ENCODE data around the gene NUP210. TPM values are rescaled to one million over a fixed set of nuclear protein-coding genes. Genes with fewer than 3 reads are reported as not detected.
"Not testable (repeated sequence)": the region's sequence is repeated elsewhere in the genome, so short reads cannot be mapped to it uniquely, and the experiment has no call there.

NUP210 gene
- total and polyA plus RNA-seq, 2 experiments from 2014 or later, result 23.7 to 41.9 TPM

GRCh38 chr3:13385373-13385965 lies 34.7 kb downstream of the NUP210 start:
- H3K27me3 ChIP-seq, result no peaks in the 10 kb centered on the region
- DNase-seq (ENCODE audit: low read depth in 1 of 2, low spot score in 1 of 2), result no peak
- H3K9me3 ChIP-seq (ENCODE audit: low read depth), result no peaks in the 10 kb centered on the region
- H3K27ac ChIP-seq, result no peak overlapping the region
- no peak overlapping the region for H3K4me3 ChIP-seq
- H3K36me3 ChIP-seq, result peaks cover 15% of the 10 kb centered on the region
- no peak for TF ChIP-seq CTCF (IDR thresholded peaks at IDR 0.05; ENCODE audit: low read depth, low read length)
- H3K4me1 ChIP-seq (ENCODE audit: low read depth), result no peaks in the 10 kb centered on the region

- no peaks in the 10 kb centered on the region for H3K9me3 ChIP-seq (ENCODE audit: low read depth)
- no peak for TF ChIP-seq CTCF (IDR thresholded peaks at IDR 0.05; ENCODE audit: low read depth, low read length)
- peaks cover 4% of the 10 kb centered on the region for H3K36me3 ChIP-seq
- H3K4me3 ChIP-seq, result no peak overlapping the region
- H3K27ac ChIP-seq, result no peak overlapping the region
- no peak for DNase-seq (ENCODE audit: low read depth in 1 of 2, low spot score in 1 of 2)
- no peaks in the 10 kb centered on the region for H3K27me3 ChIP-seq
- peaks cover 23% of the 10 kb centered on the region for H3K4me1 ChIP-seq (ENCODE audit: low read depth)
Observed at GRCh38 chr3:13380971-13381370, 39.2 kb downstream of the NUP210 start.

GRCh38 chr3:13379201-13379830 lies 40.8 kb downstream of the NUP210 start:
- H3K4me3 ChIP-seq, result no peak overlapping the region
- H3K27me3 ChIP-seq, result no peaks in the 10 kb centered on the region
- peak; percentile 73 to 75 for DNase-seq (ENCODE audit: low read depth in 1 of 2, low spot score in 1 of 2)
- H3K4me1 ChIP-seq (ENCODE audit: low read depth), result peaks cover 23% of the 10 kb centered on the region
- no peaks in the 10 kb centered on the region for H3K9me3 ChIP-seq (ENCODE audit: low read depth)
- H3K27ac ChIP-seq, result peak overlapping the region; percentile 88
- peaks cover 4% of the 10 kb centered on the region for H3K36me3 ChIP-seq
- no peak for TF ChIP-seq CTCF (IDR thresholded peaks at IDR 0.05; ENCODE audit: low read depth, low read length)

GRCh38 chr3:13378155-13378554 lies 42.0 kb downstream of the NUP210 start:
- H3K4me3 ChIP-seq, result no peak overlapping the region
- TF ChIP-seq CTCF (IDR thresholded peaks at IDR 0.05; ENCODE audit: low read depth, low read length), result no peak
- peaks cover 23% of the 10 kb centered on the region for H3K4me1 ChIP-seq (ENCODE audit: low read depth)
- DNase-seq (ENCODE audit: low read depth in 1 of 2, low spot score in 1 of 2), result peak in 1 of 2 donors; percentile 11
- peaks cover 4% of the 10 kb centered on the region for H3K36me3 ChIP-seq
- no peaks in the 10 kb centered on the region for H3K27me3 ChIP-seq
- H3K9me3 ChIP-seq (ENCODE audit: low read depth), result no peaks in the 10 kb centered on the region
- peak overlapping the region; percentile 88 for H3K27ac ChIP-seq

- H3K4me3 ChIP-seq; H3K9me3 ChIP-seq (ENCODE audit: low read depth); H3K36me3 ChIP-seq; H3K27ac ChIP-seq; H3K27me3 ChIP-seq; DNase-seq (ENCODE audit: low read depth in 1 of 2, low spot score in 1 of 2): not testable (repeated sequence)
- H3K4me1 ChIP-seq (ENCODE audit: low read depth), result peaks cover 23% of the 10 kb centered on the region
Observed at GRCh38 chr3:13377741-13378140, 42.4 kb downstream of the NUP210 start.

GRCh38 chr3:13377021-13377420 lies 43.1 kb downstream of the NUP210 start:
- no peak overlapping the region for H3K4me3 ChIP-seq
- TF ChIP-seq CTCF (IDR thresholded peaks at IDR 0.05; ENCODE audit: low read depth, low read length), result no peak

More at GRCh38 chr3:13377021-13377420, 43.1 kb downstream of the NUP210 start:
- Histone ChIP-seq H3K9me3 (ENCODE audit: low read depth) (no peaks in the 10 kb centered on the region), H3K27me3 (no peaks in the 10 kb centered on the region), H3K36me3 (peaks cover 4% of the 10 kb centered on the region), H3K27ac (no peak overlapping the region), H3K4me1 (ENCODE audit: low read depth) (peaks cover 23% of the 10 kb centered on the region)
- no peak for DNase-seq (ENCODE audit: low read depth in 1 of 2, low spot score in 1 of 2)

All from cardiac muscle cell (in vitro differentiated cells and primary cell).